GM18868 (cell line): ENCODE measurements around the gene ZBTB9.

ENCODE experiments used
- ATAC-seq: cut with Tn5 transposase; IDR thresholded peaks from one replicate; pipeline ENCODE4 v1.9.1; 2021; ENCODE audit warnings: mild to moderate bottlenecking, moderate library complexity; ENCODE audit not compliant: unreplicated experiment

The ZBTB9 gene

GRCh38 chr6:33454009-33454946 lies at the start of gene ZBTB9:
TSS of gene ZBTB9 (plus strand) at chr6:33454576. CDS start at chr6:33455101, 525 bp downstream.
- ATAC-seq = peak; percentile 98

DNA sequence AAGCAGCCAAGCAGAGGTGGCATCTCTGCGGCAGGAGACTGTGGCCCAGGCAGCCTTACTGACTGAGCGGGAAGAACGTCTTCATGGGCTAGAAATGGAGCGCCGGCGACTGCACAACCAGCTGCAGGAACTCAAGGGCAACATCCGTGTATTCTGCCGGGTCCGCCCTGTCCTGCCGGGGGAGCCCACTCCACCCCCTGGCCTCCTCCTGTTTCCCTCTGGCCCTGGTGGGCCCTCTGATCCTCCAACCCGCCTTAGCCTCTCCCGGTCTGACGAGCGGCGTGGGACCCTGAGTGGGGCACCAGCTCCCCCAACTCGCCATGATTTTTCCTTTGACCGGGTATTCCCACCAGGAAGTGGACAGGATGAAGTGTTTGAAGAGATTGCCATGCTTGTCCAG lies 49.5 kb upstream of the ZBTB9 start:
- ATAC-seq = no peak

GRCh38 chr6:33405386-33405940 lies 48.9 kb upstream of the ZBTB9 start:
- ATAC-seq = no peak

DNA sequence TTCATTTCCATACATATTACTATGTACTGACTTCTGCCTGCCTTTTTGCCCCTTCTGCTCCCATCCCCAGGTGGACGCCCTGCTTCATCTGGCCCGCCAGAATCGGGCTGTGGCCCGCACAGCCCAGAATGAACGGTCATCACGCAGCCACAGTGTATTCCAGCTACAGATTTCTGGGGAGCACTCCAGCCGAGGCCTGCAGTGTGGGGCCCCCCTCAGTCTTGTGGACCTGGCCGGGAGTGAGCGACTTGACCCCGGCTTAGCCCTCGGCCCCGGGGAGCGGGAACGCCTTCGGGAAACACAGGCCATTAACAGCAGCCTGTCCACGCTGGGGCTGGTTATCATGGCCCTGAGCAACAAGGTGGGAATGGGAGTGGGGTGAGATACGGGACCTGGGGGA lies 48.2 kb upstream of the ZBTB9 start:
- no peak for ATAC-seq

GRCh38 chr6:33407132-33407718 lies 47.2 kb upstream of the ZBTB9 start:
- no peak for ATAC-seq

GRCh38 chr6:33410050-33410710 lies 44.2 kb upstream of the ZBTB9 start:
- peak; percentile 79 for ATAC-seq

DNA sequence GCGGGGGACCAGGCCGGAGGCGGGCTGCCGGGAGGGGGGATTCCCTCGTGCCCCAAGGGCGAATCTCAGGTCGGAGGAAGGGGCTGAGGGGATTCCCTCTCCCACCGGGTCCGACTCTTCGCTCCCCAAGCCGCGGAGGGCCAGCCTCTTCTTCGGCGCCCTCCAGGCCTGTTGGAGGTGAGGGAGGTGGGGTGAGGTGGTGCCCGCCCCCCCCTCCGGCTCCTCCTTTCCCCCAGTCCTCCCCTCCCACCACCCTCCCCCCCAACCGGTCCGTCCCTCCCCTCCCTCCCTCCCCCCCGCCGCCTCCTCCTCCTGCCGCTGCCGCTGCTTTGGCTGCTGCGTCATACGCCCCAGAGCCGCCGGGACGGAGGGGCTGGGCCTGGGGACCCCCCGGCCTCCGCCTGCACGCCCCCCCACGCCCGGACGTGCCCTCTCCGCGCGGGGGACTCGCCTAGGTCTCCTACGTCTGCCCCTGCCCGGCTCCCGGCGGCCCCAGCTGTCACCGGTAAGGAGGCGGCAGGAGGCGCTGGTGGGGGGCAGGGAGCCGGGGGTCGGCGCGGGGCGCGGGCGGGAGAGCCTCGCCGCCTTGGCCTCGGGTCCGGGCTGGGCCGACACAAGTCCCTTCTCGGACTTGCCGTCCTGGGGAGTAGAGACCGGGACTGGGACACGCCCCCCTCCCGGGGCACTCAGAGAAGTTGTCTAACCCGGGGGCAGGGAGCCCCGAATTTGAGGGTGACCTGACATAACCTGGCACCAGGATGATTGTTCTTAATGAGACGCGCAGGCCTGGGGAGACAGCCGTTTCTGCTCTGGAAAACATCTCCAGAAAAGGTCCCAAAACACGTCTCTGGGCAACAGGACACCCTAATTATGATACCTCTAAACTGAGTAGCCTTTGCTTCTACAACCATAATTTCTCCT lies 43.4 kb upstream of the ZBTB9 start, which contains the start of gene PHF1:
Gene PHF1 (plus strand): TSS at position 304 of the 921 bp plus-strand sequence. CDS start 1,250 bp downstream, outside the sequence.
- peak; percentile 3 for ATAC-seq

DNA sequence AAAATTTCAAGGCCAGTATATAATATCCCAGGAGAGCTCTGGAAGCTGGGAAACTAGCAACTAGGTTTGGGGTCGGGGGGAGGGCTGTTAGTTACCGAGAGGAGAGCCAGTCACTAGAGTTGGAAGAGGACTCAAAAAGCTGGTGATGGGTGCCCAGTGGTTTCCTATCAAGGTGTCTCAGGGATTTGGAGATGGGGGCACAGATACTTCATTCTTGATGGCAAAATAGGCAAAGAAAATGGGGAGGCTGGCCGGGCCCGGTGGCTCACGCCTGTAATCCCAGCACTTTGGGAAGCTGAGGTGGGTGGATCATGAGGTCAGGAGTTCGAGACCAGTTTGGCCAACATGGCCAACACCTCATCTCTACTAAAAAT lies 42.8 kb upstream of the ZBTB9 start:
- ATAC-seq = no peak

DNA sequence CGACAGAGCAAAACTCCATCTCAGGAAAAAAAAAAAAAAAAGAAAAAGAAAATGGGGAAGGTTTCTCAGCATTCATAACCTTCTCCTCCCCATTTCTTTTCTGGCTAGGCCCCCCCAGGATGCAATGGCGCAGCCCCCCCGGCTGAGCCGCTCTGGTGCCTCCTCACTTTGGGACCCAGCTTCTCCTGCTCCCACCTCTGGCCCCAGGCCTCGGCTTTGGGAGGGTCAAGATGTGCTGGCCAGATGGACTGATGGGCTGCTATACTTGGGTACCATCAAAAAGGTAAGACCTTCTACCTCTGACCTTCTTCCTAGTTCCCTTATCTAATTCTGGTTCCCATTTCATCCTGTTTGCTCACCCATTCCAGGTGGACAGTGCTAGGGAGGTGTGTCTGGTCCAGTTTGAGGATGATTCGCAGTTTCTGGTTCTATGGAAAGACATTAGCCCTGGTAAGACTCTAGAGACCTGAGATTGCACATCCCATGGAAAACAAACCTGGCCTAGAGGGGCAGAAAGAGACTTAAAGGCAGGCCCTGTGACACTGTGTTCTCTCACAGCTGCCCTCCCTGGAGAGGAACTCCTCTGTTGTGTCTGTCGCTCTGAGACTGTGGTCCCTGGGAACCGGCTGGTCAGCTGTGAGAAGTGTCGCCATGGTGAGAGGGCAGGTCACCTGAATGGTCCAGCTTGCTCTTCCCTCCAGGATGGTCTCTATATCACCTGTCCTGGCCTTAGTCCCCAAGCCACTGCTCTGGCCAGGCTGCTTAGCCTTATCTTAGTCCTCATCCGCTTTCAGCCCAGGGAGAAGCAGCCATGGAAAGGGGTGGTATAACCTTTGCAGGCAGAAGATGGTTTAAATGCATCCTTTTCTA lies 42.0 kb upstream of the ZBTB9 start:
- ATAC-seq = no peak

DNA sequence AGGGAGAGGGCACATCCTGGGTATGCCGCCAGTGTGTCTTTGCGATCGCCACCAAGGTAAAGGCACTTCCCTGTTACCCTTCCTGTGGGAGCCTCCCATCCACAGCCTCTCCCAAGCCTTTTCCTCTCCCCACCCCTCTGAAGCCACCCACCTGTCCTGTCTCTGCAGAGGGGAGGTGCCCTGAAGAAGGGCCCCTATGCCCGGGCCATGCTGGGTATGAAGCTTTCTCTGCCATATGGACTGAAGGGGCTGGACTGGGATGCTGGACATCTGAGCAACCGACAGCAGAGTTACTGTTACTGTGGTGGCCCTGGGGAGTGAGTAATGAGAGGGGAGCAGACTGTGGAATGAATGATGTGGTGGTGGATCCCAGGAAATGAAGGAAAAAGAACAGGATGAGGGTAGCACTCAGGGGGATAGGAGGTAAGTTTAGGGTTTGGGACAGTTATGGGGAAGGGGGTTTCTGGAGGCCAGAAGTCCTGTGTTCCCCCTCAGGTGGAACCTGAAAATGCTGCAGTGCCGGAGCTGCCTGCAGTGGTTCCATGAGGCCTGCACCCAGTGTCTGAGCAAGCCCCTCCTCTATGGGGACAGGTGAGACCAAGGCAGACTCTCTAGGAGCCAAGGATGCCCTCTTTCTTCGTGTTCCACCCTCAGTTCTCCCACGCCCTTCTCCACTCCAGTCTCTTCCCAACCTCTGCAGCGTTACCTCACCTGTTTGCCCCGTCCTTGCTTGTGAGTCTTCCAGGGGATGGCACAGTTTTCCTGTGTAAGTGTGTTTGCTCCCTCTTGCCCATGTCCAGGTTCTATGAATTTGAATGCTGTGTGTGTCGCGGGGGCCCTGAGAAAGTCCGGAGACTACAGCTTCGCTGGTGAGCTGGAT lies 40.9 kb upstream of the ZBTB9 start:
- ATAC-seq = no peak

- ATAC-seq = no peak
These were observed 39.6 kb upstream of the ZBTB9 start for GRCh38 chr6:33414592-33415271.

DNA sequence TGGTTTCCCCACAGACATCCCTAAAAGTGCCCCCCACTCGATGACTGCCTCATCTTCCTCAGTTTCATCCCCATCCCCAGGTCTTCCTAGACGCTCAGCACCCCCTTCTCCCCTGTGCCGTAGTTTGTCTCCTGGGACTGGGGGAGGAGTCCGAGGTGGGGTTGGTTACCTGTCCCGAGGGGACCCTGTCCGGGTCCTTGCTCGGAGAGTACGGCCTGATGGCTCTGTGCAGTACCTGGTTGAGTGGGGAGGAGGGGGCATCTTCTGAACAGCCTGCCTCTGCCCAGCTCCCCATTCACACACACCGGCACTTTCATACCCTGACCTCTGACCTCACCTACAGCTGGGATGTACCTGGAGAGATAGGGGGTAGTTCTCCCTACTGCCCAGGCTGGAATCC lies 38.5 kb upstream of the ZBTB9 start:
- no peak for ATAC-seq

DNA sequence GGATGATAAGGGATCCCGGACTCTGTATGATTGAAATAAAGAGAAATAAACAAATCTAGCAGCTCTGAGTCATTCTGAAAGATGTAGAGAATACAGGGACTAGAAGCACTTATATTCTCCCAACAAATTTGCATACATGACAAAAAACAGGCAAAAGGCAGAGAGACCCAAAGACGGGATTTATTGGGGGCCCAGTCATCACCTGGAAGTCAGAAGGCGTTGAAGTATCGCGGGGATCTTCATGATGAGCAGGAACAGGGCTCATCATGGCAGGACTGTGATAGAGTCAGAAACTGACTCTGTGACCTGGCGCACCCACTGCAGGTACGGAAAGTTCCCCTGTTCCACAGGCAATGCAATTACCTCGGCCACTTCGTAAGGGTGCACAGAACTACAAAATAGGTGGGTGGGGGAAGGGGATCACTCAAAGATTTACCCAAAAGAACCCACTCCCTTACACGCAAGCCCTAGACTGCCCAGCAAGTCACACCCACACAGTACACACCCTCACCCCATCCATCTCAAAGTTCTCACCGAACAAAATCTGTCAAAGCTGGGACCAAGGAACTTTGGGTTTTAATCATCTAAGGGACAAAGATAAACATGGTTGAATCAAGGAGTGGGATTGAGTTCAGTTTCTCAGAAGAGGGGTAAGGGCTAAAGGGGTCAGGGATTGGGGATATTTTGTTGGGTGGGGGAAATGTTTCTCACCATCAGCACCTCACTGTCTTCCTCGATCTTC lies 37.8 kb upstream of the ZBTB9 start:
- no peak for ATAC-seq

- ATAC-seq = no peak
These were observed 37.1 kb upstream of the ZBTB9 start for GRCh38 chr6:33417128-33417902.

DNA sequence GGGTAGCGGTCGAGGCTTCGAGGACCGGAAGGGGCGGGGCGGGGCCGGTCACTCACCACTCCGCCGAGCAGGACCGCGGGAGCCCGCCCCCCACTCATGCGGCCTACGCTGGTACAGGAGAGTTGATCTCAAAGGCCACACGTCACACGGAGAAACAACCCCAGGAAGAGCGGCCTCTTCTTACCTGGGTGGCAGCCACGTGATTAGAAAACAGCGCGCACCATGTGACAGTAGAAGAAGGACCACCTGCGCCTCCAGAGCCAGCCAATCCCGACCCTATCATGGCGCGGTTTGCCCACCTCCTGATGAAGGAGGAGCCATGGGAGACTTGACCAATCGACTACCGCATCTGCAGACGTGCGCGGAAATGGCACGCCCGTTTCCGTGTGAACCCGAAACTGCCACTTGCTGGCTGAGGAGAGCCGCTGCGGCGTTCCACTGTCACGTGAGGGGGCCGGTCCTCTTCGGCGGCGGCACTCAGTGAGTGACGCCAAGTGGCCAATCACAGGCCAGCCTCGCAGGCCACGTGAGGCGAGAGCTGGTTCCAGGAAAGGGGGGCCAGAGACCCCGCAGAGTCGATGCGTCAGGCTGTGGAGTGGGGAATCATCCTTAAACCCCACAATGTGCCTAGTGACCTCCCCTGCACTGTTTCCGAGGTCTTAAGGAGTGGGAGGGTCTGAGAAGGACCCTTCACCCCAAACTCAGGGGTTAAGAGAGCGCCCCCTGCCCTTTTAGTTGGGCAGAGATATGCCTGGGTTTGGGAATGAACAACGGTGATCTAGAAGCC lies 36.3 kb upstream of the ZBTB9 start, which contains the start of gene CUTA:
Gene CUTA (minus strand): TSS at position 205 of the 787 bp plus-strand sequence. CDS start 107 bp downstream, at position 98.
- ATAC-seq = peak; percentile 79
